Kidney epithelial cell (primary cell): Measurements from ENCODE around the gene PRM1. TPM values are rescaled to one million over a fixed set of nuclear protein-coding genes. Genes with fewer than 3 reads are reported as not detected.

ENCODE experiments used
- DNase-seq: peaks from one replicate; pipeline ENCODE4 v3.0.0-alpha.2; 2010; ENCODE audit warnings: low read depth
- H3K27me3 ChIP-seq: 2 replicates; pipeline ENCODE4 v1.6.0; 2011; ENCODE audit warnings: low read length; ENCODE audit not compliant: control insufficient read depth, insufficient read depth
- H3K36me3 ChIP-seq: 2 replicates; pipeline ENCODE4 v1.5.1; 2011; ENCODE audit warnings: low read length; ENCODE audit not compliant: control insufficient read depth, insufficient read depth
- H3K4me3 ChIP-seq: 2 replicates; pipeline ENCODE4 v1.5.1; 2011; ENCODE audit warnings: low read depth, mild to moderate bottlenecking, control low read depth, low read length
- CTCF ChIP-seq: IDR thresholded peaks from 2 replicates; pipeline ENCODE4 v1.5.1; 2011; ENCODE audit warnings: mild to moderate bottlenecking, moderate library complexity, low read length, control low read depth, inconsistent platforms; ENCODE audit not compliant: insufficient read depth, poor library complexity, severe bottlenecking
- total RNA-seq: library from RNA; depleted of rRNA; stranded (reverse); fragments of >200 nt; gene quantifications from 2 replicates; pipeline ENCODE4 v1.2.3, GENCODE V29; 2015

PRM1 gene
- total RNA-seq, 1 donor from 2014 or later, result not detected

GRCh38 chr16:11250786-11251524 lies 30.2 kb downstream of the PRM1 start:
- no peak for TF ChIP-seq CTCF
- Histone ChIP-seq H3K36me3 (peaks cover 1% of the 10 kb centered on the region), H3K27me3 (no peaks in the 10 kb centered on the region), H3K4me3 (no peak overlapping the region)
- DNase-seq, result no peak

GRCh38 chr16:11250091-11250785 lies 30.9 kb downstream of the PRM1 start:
- TF ChIP-seq CTCF, result no peak
- H3K4me3 ChIP-seq, result no peak overlapping the region
- peaks cover 1% of the 10 kb centered on the region for H3K36me3 ChIP-seq
- no peaks in the 10 kb centered on the region for H3K27me3 ChIP-seq
- DNase-seq, result no peak

- H3K27me3 ChIP-seq, result no peaks in the 10 kb centered on the region
- no peak overlapping the region for H3K4me3 ChIP-seq
- no peak for DNase-seq
- no peak for TF ChIP-seq CTCF
- peaks cover 1% of the 10 kb centered on the region for H3K36me3 ChIP-seq
Observed at GRCh38 chr16:11249233-11250061, 31.7 kb downstream of the PRM1 start.

- TF ChIP-seq CTCF, result no peak
- no peaks in the 10 kb centered on the region for H3K36me3 ChIP-seq
- no peak overlapping the region for H3K4me3 ChIP-seq
- H3K27me3 ChIP-seq, result no peaks in the 10 kb centered on the region
- no peak for DNase-seq
Observed at GRCh38 chr16:11248133-11248532, 33.0 kb downstream of the PRM1 start.

GRCh38 chr16:11245988-11246387 lies 35.1 kb downstream of the PRM1 start:
- TF ChIP-seq CTCF, result no peak
- Histone ChIP-seq H3K27me3 (no peaks in the 10 kb centered on the region), H3K36me3 (no peaks in the 10 kb centered on the region), H3K4me3 (no peak overlapping the region)
- no peak for DNase-seq
